CD8-positive, alpha-beta memory T cell (primary cell): ENCODE results near the gene TIE1. TPM values are rescaled to one million over a fixed set of nuclear protein-coding genes. Genes with fewer than 3 reads are reported as not detected.

Source experiments
- CTCF ChIA-PET: fragments of 350-600 bp; sonication (Branson Sonifier 250); formaldehyde crosslinking; loops from one replicate; lab custom pipeline; 2021; ENCODE audit warnings: antibody characterized with exemption; lab: Charles Lee
- POLR2A ChIA-PET: fragments of 350-600 bp; sonication (Branson Sonifier 250); formaldehyde crosslinking; loops from one replicate; lab custom pipeline; 2021; ENCODE audit warnings: antibody characterized with exemption; lab: Charles Lee
- DNase-seq, 5 donors: peaks; one replicate each; pipeline versions ENCODE4 v3.0.0 to v3.0.0-alpha.2; 2020 to 2022; ENCODE audit warnings: mixed read lengths in 1 of 5
- H3K27ac ChIP-seq: one replicate; pipeline ENCODE4 v1.7.0; 2013; ENCODE audit warnings: low read depth, mild to moderate bottlenecking, low read length, moderate library complexity
- H3K27me3 ChIP-seq: 2 replicates; pipeline ENCODE4 v1.7.0; 2013; ENCODE audit warnings: low read length, mild to moderate bottlenecking; ENCODE audit not compliant: insufficient read depth, poor library complexity, severe bottlenecking
- H3K36me3 ChIP-seq: 2 replicates; pipeline ENCODE4 v1.7.0; 2013; ENCODE audit warnings: mild to moderate bottlenecking, low read length, moderate library complexity; ENCODE audit not compliant: insufficient read depth
- H3K4me1 ChIP-seq: 2 replicates; pipeline ENCODE4 v1.7.0; 2013; ENCODE audit warnings: mild to moderate bottlenecking, low read length, moderate library complexity; ENCODE audit not compliant: insufficient read depth
- H3K4me3 ChIP-seq: 2 replicates; pipeline ENCODE4 v1.7.0; 2013; ENCODE audit warnings: mild to moderate bottlenecking, low read length
- H3K9me3 ChIP-seq: 2 replicates; pipeline ENCODE4 v1.7.0; 2013; ENCODE audit warnings: mild to moderate bottlenecking, low read length
- H3K27ac Mint-ChIP-seq, 8 donors: one replicate each; pipeline ENCODE4 v1.8.0; 2020 to 2021; ENCODE audit warnings: mixed read lengths in 8 of 8, mild to moderate bottlenecking in 6 of 8, inconsistent platforms in 3 of 8, moderate library complexity in 3 of 8
- H3K27me3 Mint-ChIP-seq, 2 donors: one replicate each; pipeline ENCODE4 v1.8.0; 2020 to 2021; ENCODE audit warnings: mixed read lengths in 2 of 2, mild to moderate bottlenecking in 1 of 2, moderate library complexity in 1 of 2
- H3K36me3 Mint-ChIP-seq, 3 donors: one replicate each; pipeline ENCODE4 v1.8.0; 2020 to 2021; ENCODE audit warnings: mixed read lengths in 3 of 3, inconsistent platforms in 1 of 3, mild to moderate bottlenecking in 1 of 3
- H3K4me1 Mint-ChIP-seq, 3 donors: one replicate each; pipeline ENCODE4 v1.8.0; 2020 to 2021; ENCODE audit warnings: mixed read lengths in 3 of 3, inconsistent platforms in 1 of 3, mild to moderate bottlenecking in 1 of 3
- H3K4me3 Mint-ChIP-seq, 7 donors: one replicate each; pipeline ENCODE4 v1.8.0; 2020 to 2021; ENCODE audit warnings: mixed read lengths in 7 of 7, mild to moderate bottlenecking in 6 of 7, moderate library complexity in 4 of 7, inconsistent platforms in 2 of 7
- H3K9me3 Mint-ChIP-seq, 5 donors: one replicate each; pipeline ENCODE4 v1.8.0; 2020 to 2022; ENCODE audit warnings: mixed read lengths in 5 of 5, mild to moderate bottlenecking in 3 of 5, moderate library complexity in 2 of 5, inconsistent platforms in 1 of 5
- polyA plus RNA-seq: library from polyadenylated mRNA; unstranded; fragments of 300-500 nt; fragmentation: Illumina TruSeq; gene quantifications from one replicate; pipeline ENCODE4 v1.2.3, GENCODE V29; 2021
- total RNA-seq, 2 experiments: library from RNA; stranded (reverse); gene quantifications; one replicate each; pipeline ENCODE4 v1.2.3, GENCODE V29; 2021

TIE1 gene
- total and polyA plus RNA-seq, 3 experiments from 2014 or later, result 0.31 to 0.33 TPM; not detected in 1

DNA sequence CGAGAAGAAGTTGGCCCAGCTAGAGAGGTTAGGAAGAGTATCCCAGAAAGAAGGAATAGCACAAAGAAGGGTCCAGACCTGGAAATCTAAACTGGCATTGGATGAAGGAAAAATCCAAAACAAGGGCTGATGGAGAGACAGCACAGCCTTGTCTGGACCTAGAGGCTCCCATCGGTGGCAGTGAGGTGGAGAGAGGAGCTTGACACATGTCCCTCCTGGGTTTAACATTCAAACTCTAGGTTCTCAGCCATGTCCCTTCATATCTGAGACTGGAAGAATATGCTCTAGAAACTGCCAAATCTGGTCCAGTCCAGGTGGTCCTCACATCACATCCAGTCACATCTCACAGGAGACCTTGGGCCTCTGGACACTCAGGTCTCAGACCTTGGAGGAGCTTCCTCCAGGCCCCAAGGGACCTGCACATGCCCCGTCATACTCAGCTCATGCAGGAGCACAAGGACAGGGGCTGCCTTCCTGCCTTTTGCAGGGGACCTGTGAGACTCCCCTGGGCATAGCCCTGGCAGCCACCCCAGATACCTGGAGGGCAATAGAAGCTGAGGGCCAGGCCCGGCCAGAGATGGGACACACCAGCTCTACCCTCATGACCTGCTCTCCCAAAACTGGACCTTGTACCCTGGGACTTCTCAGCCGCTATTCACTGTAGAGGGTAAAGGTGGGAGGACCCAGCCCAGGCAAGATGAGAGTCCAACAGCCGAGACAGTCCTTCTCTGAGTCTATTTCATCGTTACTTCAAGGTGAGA lies 23.5 kb upstream of the TIE1 start:
- H3K4me3 Mint-ChIP-seq, result no peak overlapping the region
- ChIA-PET CTCF (no interaction called here), POLR2A (no interaction called here)
- H3K4me1 Mint-ChIP-seq, result peaks cover 8 to 15% (median 11%) of the 10 kb centered on the region in 3 donors
- peak overlapping the region in 2 of 8 donors; percentile 82 to 85 for H3K27ac Mint-ChIP-seq
- Histone ChIP-seq H3K27ac (no peak overlapping the region), H3K4me1 (peaks cover 10% of the 10 kb centered on the region), H3K9me3 (no peaks in the 10 kb centered on the region), H3K27me3 (no peaks in the 10 kb centered on the region), H3K4me3 (no peak overlapping the region), H3K36me3 (no peaks in the 10 kb centered on the region)
- no peaks in the 10 kb centered on the region for H3K36me3 Mint-ChIP-seq
- DNase-seq, result peak in 1 of 5 donors; percentile 29
- peaks cover 0 to 8% (median 0%) of the 10 kb centered on the region in 5 donors for H3K9me3 Mint-ChIP-seq
- peaks cover 11 to 21% of the 10 kb centered on the region in 2 donors for H3K27me3 Mint-ChIP-seq

DNA sequence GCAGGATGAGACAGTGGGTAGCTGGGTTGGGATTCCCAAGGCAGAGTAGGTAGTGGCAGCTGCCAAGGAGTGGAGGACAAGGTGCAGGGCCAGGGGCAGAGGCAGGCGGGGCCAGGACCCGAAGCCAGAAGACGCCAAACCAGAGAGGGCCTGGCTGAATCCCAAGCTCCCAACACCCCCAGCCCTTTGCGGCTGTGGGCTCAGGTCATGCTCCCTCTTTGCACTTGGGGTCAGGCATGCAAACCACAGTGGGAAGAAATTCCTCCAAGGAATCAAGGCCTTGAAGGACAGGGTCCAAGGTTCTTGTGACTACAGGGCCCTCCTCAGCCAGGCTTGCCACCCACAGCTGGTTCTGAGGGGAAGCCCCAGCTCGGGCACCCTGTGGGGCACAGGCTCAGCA lies 21.6 kb upstream of the TIE1 start:
- Mint-ChIP-seq H3K9me3 (peaks cover 0 to 8% (median 0%) of the 10 kb centered on the region in 5 donors), H3K27me3 (peaks cover 11 to 21% of the 10 kb centered on the region in 2 donors), H3K4me1 (peaks cover 8 to 14% (median 11%) of the 10 kb centered on the region in 3 donors), H3K36me3 (no peaks in the 10 kb centered on the region), H3K4me3 (no peak overlapping the region), H3K27ac (no peak overlapping the region)
- DNase-seq, result peak in 1 of 5 donors; percentile 19
- Histone ChIP-seq H3K27ac (no peak overlapping the region), H3K4me3 (no peak overlapping the region), H3K27me3 (no peaks in the 10 kb centered on the region), H3K4me1 (peaks cover 8% of the 10 kb centered on the region), H3K9me3 (no peaks in the 10 kb centered on the region), H3K36me3 (no peaks in the 10 kb centered on the region)
- ChIA-PET CTCF (no interaction called here), POLR2A (no interaction called here)

DNA sequence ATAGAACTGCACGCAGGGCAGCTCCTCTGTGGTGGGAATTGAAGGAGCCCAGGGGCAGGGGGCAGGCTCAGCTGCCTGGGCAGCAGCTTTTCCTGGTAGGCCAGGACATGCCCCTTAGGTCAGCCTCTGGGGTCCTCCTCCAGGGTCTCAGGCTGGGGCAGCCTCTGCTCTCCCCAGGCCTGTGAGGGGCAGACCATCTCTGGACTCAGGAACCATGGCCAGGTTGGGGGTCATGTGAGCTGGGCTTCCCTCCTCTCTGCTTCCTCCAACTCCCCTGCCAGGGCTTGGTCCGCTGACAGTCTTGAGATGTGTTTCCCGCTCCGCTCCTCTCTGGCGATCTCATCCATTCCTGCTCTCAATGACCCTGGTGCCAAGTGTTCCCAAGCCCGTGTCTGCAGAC lies 21.1 kb upstream of the TIE1 start:
- Histone ChIP-seq H3K27ac (no peak overlapping the region), H3K9me3 (no peaks in the 10 kb centered on the region), H3K36me3 (no peaks in the 10 kb centered on the region), H3K4me3 (no peak overlapping the region), H3K4me1 (peaks cover 3% of the 10 kb centered on the region), H3K27me3 (no peaks in the 10 kb centered on the region)
- Mint-ChIP-seq H3K36me3 (no peaks in the 10 kb centered on the region), H3K27me3 (peaks cover 12 to 25% of the 10 kb centered on the region in 2 donors), H3K4me1 (peaks cover 4 to 9% (median 6%) of the 10 kb centered on the region in 3 donors), H3K9me3 (peaks cover 0 to 5% (median 0%) of the 10 kb centered on the region in 5 donors), H3K4me3 (no peak overlapping the region), H3K27ac (no peak overlapping the region)
- DNase-seq, result peak in 1 of 5 donors; percentile 7
- POLR2A ChIA-PET, result no interaction called here
- CTCF ChIA-PET, result no interaction called here

DNA sequence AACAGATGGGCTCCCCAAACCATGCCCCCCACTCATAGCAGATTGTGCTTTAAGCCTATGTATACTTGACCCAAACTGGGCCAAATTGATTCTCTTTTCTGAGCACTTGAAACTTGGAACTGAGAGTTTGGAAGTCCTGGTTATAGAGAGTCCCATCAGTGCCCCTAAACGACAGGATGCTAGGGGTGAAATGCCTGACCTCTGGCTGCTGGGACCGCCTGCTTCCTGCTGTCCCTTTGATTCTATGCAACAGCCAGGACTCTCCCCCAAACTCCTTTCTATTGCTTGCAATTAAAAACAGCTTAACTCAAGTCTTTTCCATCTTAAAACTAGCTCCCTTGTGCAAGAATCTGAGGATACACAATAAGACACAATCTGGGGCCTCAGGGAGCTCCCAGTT lies 20.1 kb upstream of the TIE1 start:
- Mint-ChIP-seq H3K27ac (no peak overlapping the region), H3K4me3 (no peak overlapping the region), H3K9me3 (no peaks in the 10 kb centered on the region), H3K36me3 (no peaks in the 10 kb centered on the region), H3K4me1 (no peaks in the 10 kb centered on the region), H3K27me3 (peaks cover 14 to 28% of the 10 kb centered on the region in 2 donors)
- H3K4me1 ChIP-seq, result no peaks in the 10 kb centered on the region
- peak in 1 of 5 donors; percentile 3 for DNase-seq
- H3K27ac ChIP-seq, result no peak overlapping the region
- no peaks in the 10 kb centered on the region for H3K36me3 ChIP-seq
- no peaks in the 10 kb centered on the region for H3K27me3 ChIP-seq
- H3K9me3 ChIP-seq, result no peaks in the 10 kb centered on the region
- ChIA-PET CTCF (no interaction called here), POLR2A (no interaction called here)
- no peak overlapping the region for H3K4me3 ChIP-seq

GRCh38 chr1:43282220-43283195 lies 18.3 kb upstream of the TIE1 start:
- H3K27ac Mint-ChIP-seq, result no peak overlapping the region
- no peaks in the 10 kb centered on the region for H3K9me3 Mint-ChIP-seq
- CTCF ChIA-PET, result interaction anchor here (1.2 kb wide), 1 partner anchor 138 kb away, joined by 3 read pairs; no protein-coding TSS in a partner anchor
- Histone ChIP-seq H3K27ac (no peak overlapping the region), H3K9me3 (no peaks in the 10 kb centered on the region), H3K4me1 (no peaks in the 10 kb centered on the region), H3K36me3 (no peaks in the 10 kb centered on the region), H3K27me3 (no peaks in the 10 kb centered on the region), H3K4me3 (no peak overlapping the region)
- no peaks in the 10 kb centered on the region for H3K4me1 Mint-ChIP-seq
- H3K27me3 Mint-ChIP-seq, result peaks cover 10 to 29% of the 10 kb centered on the region in 2 donors
- DNase-seq, result peak in 1 of 5 donors; percentile 32
- H3K4me3 Mint-ChIP-seq, result no peak overlapping the region
- no peaks in the 10 kb centered on the region for H3K36me3 Mint-ChIP-seq
- POLR2A ChIA-PET, result no interaction called here

DNA sequence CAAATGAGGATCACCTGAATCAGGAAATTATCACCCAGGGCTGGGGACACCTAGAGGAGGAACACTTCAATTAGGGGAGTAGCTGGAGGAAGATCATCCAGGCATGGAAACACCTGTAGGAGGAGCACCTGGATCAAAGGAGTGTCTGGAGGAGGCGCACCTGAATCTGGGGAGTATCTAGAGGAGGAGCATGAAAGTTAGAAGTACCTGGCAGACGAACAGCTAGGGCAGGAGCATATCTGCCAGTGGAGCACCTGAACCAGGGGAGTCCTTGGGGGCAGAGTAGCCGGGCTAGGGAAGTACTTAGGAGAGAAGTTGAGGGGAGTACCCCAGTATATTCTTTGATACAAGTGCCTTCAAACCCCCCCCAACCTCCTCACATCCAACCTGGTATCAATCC lies 16.7 kb upstream of the TIE1 start:
- CTCF ChIA-PET, result no interaction called here
- Mint-ChIP-seq H3K36me3 (no peaks in the 10 kb centered on the region), H3K9me3 (no peaks in the 10 kb centered on the region), H3K4me3 (no peak overlapping the region), H3K4me1 (no peaks in the 10 kb centered on the region), H3K27ac (no peak overlapping the region), H3K27me3 (peaks cover 12 to 35% of the 10 kb centered on the region in 2 donors)
- Histone ChIP-seq H3K36me3 (no peaks in the 10 kb centered on the region), H3K4me3 (no peak overlapping the region), H3K9me3 (no peaks in the 10 kb centered on the region), H3K4me1 (no peaks in the 10 kb centered on the region), H3K27me3 (no peaks in the 10 kb centered on the region), H3K27ac (no peak overlapping the region)
- POLR2A ChIA-PET, result no interaction called here
- peak in 1 of 5 donors; percentile 3 for DNase-seq

GRCh38 chr1:43284546-43285110 lies 16.2 kb upstream of the TIE1 start:
- H3K36me3 ChIP-seq, result no peaks in the 10 kb centered on the region
- H3K27me3 ChIP-seq, result no peaks in the 10 kb centered on the region
- DNase-seq, result peak in 1 of 5 donors; percentile 26
- no peaks in the 10 kb centered on the region for H3K9me3 ChIP-seq
- ChIA-PET CTCF (no interaction called here), POLR2A (no interaction called here)
- H3K4me3 Mint-ChIP-seq, result no peak overlapping the region
- no peaks in the 10 kb centered on the region for H3K4me1 ChIP-seq
- no peak overlapping the region for H3K4me3 ChIP-seq
- H3K27ac ChIP-seq, result no peak overlapping the region
- H3K4me1 Mint-ChIP-seq, result no peaks in the 10 kb centered on the region
- H3K9me3 Mint-ChIP-seq, result no peaks in the 10 kb centered on the region
- no peaks in the 10 kb centered on the region for H3K36me3 Mint-ChIP-seq
- H3K27ac Mint-ChIP-seq, result no peak overlapping the region
- H3K27me3 Mint-ChIP-seq, result peaks cover 12 to 35% of the 10 kb centered on the region in 2 donors
